ENCODE measurements around the gene DNAJC16.

DNA sequence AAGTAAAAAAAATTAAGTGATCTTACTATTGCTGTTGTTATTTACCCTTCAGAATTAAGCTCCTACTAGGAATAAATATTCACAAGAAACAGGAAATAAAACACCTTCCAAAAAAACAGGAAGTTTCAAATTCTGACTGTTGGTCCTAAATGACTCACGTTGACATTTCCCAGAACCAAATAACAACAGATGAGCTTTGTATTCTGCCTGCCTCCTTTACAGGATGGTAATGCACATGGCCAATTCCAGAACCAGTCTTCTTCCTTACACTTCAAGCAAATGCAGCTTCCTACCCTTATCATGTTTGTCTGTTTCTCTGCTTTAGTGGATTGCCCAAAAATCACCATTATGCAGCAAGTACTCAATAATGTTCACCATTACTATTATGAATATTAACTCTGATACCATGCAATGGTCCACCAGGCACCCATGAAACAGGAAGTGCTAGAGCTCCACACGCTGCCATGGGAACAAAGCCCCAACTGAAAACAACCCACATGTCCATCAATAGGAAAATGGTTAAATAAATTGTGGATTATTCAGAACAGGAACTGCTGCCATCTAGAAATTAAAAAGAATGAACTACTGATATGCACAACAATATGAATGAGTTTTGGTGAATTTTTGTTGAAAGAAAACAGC lies 11.5 kb upstream of the DNAJC16 start:
- TF ChIP-seq, protein P1, sequence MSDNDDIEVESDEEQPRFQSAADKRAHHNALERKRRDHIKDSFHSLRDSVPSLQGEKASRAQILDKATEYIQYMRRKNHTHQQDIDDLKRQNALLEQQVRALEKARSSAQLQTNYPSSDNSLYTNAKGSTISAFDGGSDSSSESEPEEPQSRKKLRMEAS (IDR thresholded peaks at IDR 0.05; ENCODE audit: low read depth, low read length) = no peak
- no peak for TF ChIP-seq POLR2A (IDR thresholded peaks at IDR 0.05; ENCODE audit: extremely low read depth, insufficient read length)
- TF ChIP-seq, protein P2, sequence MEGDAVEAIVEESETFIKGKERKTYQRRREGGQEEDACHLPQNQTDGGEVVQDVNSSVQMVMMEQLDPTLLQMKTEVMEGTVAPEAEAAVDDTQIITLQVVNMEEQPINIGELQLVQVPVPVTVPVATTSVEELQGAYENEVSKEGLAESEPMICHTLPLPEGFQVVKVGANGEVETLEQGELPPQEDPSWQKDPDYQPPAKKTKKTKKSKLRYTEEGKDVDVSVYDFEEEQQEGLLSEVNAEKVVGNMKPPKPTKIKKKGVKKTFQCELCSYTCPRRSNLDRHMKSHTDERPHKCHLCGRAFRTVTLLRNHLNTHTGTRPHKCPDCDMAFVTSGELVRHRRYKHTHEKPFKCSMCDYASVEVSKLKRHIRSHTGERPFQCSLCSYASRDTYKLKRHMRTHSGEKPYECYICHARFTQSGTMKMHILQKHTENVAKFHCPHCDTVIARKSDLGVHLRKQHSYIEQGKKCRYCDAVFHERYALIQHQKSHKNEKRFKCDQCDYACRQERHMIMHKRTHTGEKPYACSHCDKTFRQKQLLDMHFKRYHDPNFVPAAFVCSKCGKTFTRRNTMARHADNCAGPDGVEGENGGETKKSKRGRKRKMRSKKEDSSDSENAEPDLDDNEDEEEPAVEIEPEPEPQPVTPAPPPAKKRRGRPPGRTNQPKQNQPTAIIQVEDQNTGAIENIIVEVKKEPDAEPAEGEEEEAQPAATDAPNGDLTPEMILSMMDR (IDR thresholded peaks at IDR 0.05; ENCODE audit: low read depth, low read length) = no peak

All from NB4 (cell line).